MM.1S (cell line): ENCODE measurements around the gene LIN7B.

Experiments used
- DNase-seq: peaks from one replicate; pipeline ENCODE4 v3.0.0-alpha.2; 2015
- H2AFZ ChIP-seq: fragments of 300-600 bp; sonication (generic); 2 replicates; pipeline ENCODE4 v1.6.0; 2016; ENCODE audit warnings: antibody characterized with exemption, low read length
- H3F3A ChIP-seq: fragments of 300-600 bp; sonication (generic); 2 replicates; pipeline ENCODE4 v1.6.1; 2016; ENCODE audit warnings: mild to moderate bottlenecking, antibody characterized with exemption, low read length, moderate library complexity, mixed read lengths; ENCODE audit not compliant: insufficient read depth
- H3K27ac ChIP-seq: fragments of 300-600 bp; sonication (generic); 2 replicates; pipeline ENCODE4 v1.5.1; 2016; ENCODE audit warnings: mild to moderate bottlenecking, low read length
- H3K27me3 ChIP-seq: fragments of 300-600 bp; sonication (generic); replicated peaks from 2 replicates; pipeline ENCODE4 v1.6.0; 2016; ENCODE audit warnings: low read length; ENCODE audit not compliant: insufficient read depth
- H3K36me3 ChIP-seq: fragments of 300-600 bp; sonication (generic); replicated peaks from 2 replicates; pipeline ENCODE4 v1.6.1; 2016; ENCODE audit warnings: mild to moderate bottlenecking, low read length, mixed read lengths; ENCODE audit not compliant: insufficient read depth
- H3K4me1 ChIP-seq: fragments of 300-600 bp; sonication (generic); 2 replicates; pipeline ENCODE4 v1.6.1; 2016; ENCODE audit warnings: low read length, mixed read lengths
- H3K4me2 ChIP-seq: fragments of 300-600 bp; sonication (generic); 2 replicates; pipeline ENCODE4 v1.6.0; 2016; ENCODE audit warnings: low read depth, low read length
- H3K4me3 ChIP-seq: fragments of 300-600 bp; sonication (generic); 2 replicates; pipeline ENCODE4 v1.5.1; 2016; ENCODE audit warnings: low read length, mixed read lengths
- H3K79me2 ChIP-seq: fragments of 300-600 bp; sonication (generic); 2 replicates; pipeline ENCODE4 v1.6.1; 2016; ENCODE audit warnings: mixed run types, low read length, mixed read lengths
- H3K9ac ChIP-seq: fragments of 300-600 bp; sonication (generic); 2 replicates; pipeline ENCODE4 v1.6.1; 2016; ENCODE audit warnings: low read length, mixed read lengths
- H3K9me2 ChIP-seq: fragments of 300-600 bp; sonication (generic); replicated peaks from 2 replicates; pipeline ENCODE4 v1.6.1; 2016; ENCODE audit warnings: mild to moderate bottlenecking, low read length, mixed read lengths; ENCODE audit not compliant: insufficient read depth
- H3K9me3 ChIP-seq: fragments of 300-600 bp; sonication (generic); replicated peaks from 2 replicates; pipeline ENCODE4 v1.6.1; 2016; ENCODE audit warnings: mild to moderate bottlenecking, low read length, mixed read lengths; ENCODE audit not compliant: insufficient read depth
- H4K20me1 ChIP-seq: fragments of 300-600 bp; sonication (generic); 2 replicates; pipeline ENCODE4 v1.6.1; 2016; ENCODE audit warnings: mild to moderate bottlenecking, low read length, moderate library complexity, mixed read lengths; ENCODE audit not compliant: insufficient read depth
- CTCF ChIP-seq: fragments of 300-600 bp; sonication (generic); IDR thresholded peaks from 2 replicates; pipeline ENCODE4 v1.5.1; 2016; ENCODE audit warnings: antibody characterized with exemption, low read length, mixed read lengths
- EZH2 ChIP-seq: fragments of 300-600 bp; sonication (generic); optimal IDR thresholded peaks from 2 replicates; pipeline ENCODE3; 2017; ENCODE audit warnings: low read depth, mild to moderate bottlenecking, antibody characterized with exemption, low read length, mixed read lengths
- EZH2phosphoT487 ChIP-seq: fragments of 300-600 bp; sonication (generic); IDR thresholded peaks from 2 replicates; pipeline ENCODE4 v1.6.1; 2018; ENCODE audit warnings: antibody characterized with exemption, low read length

LIN7B gene

GRCh38 chr19:49152119-49152550, 38.0 kb downstream of the LIN7B start:
- no peaks in the 10 kb centered on the region for H3K9me3 ChIP-seq
- no peaks in the 10 kb centered on the region for H3K36me3 ChIP-seq
- peaks cover 64% of the 10 kb centered on the region for H3K27me3 ChIP-seq
- H3K4me3 ChIP-seq: no peak overlapping the region
- H3K4me2 ChIP-seq: no peak overlapping the region
- no peaks in the 10 kb centered on the region for H4K20me1 ChIP-seq
- TF ChIP-seq EZH2 (no peak), EZH2phosphoT487 (no peak), CTCF (no peak)
- H3F3A ChIP-seq: no peaks in the 10 kb centered on the region
- no peaks in the 10 kb centered on the region for H3K9me2 ChIP-seq
- H3K79me2 ChIP-seq: no peaks in the 10 kb centered on the region
- H2AFZ ChIP-seq: no peak overlapping the region
- no peak overlapping the region for H3K27ac ChIP-seq
- no peak overlapping the region for H3K9ac ChIP-seq
- peaks cover 5% of the 10 kb centered on the region; the same call in 1 of the 2 replicates for H3K4me1 ChIP-seq
- DNase-seq: no peak

GRCh38 chr19:49153167-49153809, 39.1 kb downstream of the LIN7B start:
- Histone ChIP-seq H3K4me3 (no peak overlapping the region), H3K9me2 (no peaks in the 10 kb centered on the region), H3K9ac (no peak overlapping the region), H3K9me3 (no peaks in the 10 kb centered on the region), H4K20me1 (no peaks in the 10 kb centered on the region), H3K36me3 (no peaks in the 10 kb centered on the region), H2AFZ (no peak overlapping the region), H3K79me2 (no peaks in the 10 kb centered on the region), H3K4me2 (no peak overlapping the region), H3K27me3 (peaks cover 65% of the 10 kb centered on the region), H3K4me1 (peaks cover 5% of the 10 kb centered on the region; the same call in 1 of the 2 replicates), H3K27ac (no peak overlapping the region), H3F3A (no peaks in the 10 kb centered on the region)
- no peak for TF ChIP-seq CTCF
- TF ChIP-seq EZH2phosphoT487: no peak
- TF ChIP-seq EZH2: no peak
- no peak for DNase-seq

- H3K9me2 ChIP-seq: no peaks in the 10 kb centered on the region
- no peaks in the 10 kb centered on the region for H3F3A ChIP-seq
- no peak overlapping the region for H3K27ac ChIP-seq
- no peak overlapping the region for H3K4me2 ChIP-seq
- no peaks in the 10 kb centered on the region for H3K9me3 ChIP-seq
- no peaks in the 10 kb centered on the region for H3K36me3 ChIP-seq
- H3K4me3 ChIP-seq: no peak overlapping the region
- no peak for DNase-seq
- H4K20me1 ChIP-seq: no peaks in the 10 kb centered on the region
- peaks cover 5% of the 10 kb centered on the region; the same call in 1 of the 2 replicates for H3K4me1 ChIP-seq
- no peak for TF ChIP-seq EZH2phosphoT487
- no peak for TF ChIP-seq CTCF
- no peak for TF ChIP-seq EZH2
- no peak overlapping the region for H3K9ac ChIP-seq
- H3K27me3 ChIP-seq: peaks cover 63% of the 10 kb centered on the region
- no peaks in the 10 kb centered on the region for H3K79me2 ChIP-seq
- H2AFZ ChIP-seq: no peak overlapping the region
Measured at GRCh38 chr19:49154279-49154678, 40.1 kb downstream of the LIN7B start.
